KOPT-K1 (cell line): ENCODE data around the gene SPRR3.

Source experiments
- H3K27ac ChIP-seq: fragments of 200-600 bp; sonication (generic); 2 replicates; pipeline ENCODE4 v1.5.1; 2016; ENCODE audit warnings: antibody characterized with exemption, mild to moderate bottlenecking, low read depth, low read length; ENCODE audit not compliant: poor library complexity, severe bottlenecking
- H3K36me3 ChIP-seq: fragments of 200-600 bp; sonication (generic); 2 replicates; pipeline ENCODE4 v1.5.1; 2017; ENCODE audit warnings: antibody characterized with exemption, mild to moderate bottlenecking, low read length, moderate library complexity; ENCODE audit not compliant: insufficient read depth
- H3K9me3 ChIP-seq: fragments of 200-600 bp; sonication (generic); 2 replicates; pipeline ENCODE4 v1.5.1; 2017; ENCODE audit warnings: antibody characterized with exemption, low read length, mild to moderate bottlenecking; ENCODE audit not compliant: insufficient read depth, poor library complexity, severe bottlenecking

The SPRR3 gene, protein sequence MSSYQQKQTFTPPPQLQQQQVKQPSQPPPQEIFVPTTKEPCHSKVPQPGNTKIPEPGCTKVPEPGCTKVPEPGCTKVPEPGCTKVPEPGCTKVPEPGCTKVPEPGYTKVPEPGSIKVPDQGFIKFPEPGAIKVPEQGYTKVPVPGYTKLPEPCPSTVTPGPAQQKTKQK

DNA sequence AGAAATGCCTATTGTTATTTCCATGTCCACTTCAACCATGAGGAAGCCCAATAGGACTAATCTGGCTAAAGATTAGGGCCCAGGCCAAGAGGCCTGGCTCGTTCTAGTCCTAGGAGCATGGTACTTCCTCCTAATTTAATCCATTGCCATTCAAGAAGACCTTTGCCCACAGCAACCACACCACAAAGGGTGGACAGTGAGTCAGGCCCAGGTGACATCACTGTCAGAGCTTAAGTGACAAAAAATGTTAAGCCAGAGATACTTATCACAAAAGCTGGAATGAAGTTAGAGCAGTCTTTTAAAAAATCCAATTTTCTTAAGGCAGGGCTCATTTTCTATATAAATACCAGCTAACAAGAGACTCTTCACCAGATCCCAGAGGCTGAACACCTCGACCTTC, at the start of gene SPRR3:
TSS of gene SPRR3 (plus strand) at position 368 of the 400 bp plus-strand sequence. CDS start 1,272 bp downstream, outside the sequence.
- Histone ChIP-seq H3K36me3 (no peaks in the 10 kb centered on the region), H3K27ac (no peak within 1 kb of the TSS), H3K9me3 (no peaks in the 10 kb centered on the region)

- Histone ChIP-seq H3K36me3 (no peaks in the 10 kb centered on the region), H3K27ac (no peak overlapping the region), H3K9me3 (no peaks in the 10 kb centered on the region)
Measured at GRCh38 chr1:152953761-152954160, 47.8 kb upstream of the SPRR3 start.

DNA sequence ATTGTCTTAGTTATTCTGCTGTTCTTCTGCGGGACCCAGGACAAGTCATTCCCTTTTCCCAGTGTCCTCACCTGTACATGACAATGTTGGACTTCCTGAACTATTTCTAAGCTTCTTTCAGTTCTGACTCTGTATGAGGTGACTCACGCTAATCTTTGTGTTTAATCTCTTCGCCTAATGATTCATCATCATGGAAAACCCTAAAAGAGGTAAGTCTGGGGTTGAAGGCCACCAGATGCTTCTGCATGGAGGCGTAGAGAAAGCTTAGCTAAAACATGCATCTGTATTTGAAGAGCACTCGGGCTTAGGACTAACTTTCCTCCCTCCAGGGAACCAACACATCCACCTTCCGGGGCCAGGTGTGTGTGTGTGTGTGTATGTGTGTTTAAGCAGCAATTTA, 47.1 kb upstream of the SPRR3 start:
- Histone ChIP-seq H3K9me3 (no peaks in the 10 kb centered on the region), H3K27ac (no peak overlapping the region), H3K36me3 (no peaks in the 10 kb centered on the region)

DNA sequence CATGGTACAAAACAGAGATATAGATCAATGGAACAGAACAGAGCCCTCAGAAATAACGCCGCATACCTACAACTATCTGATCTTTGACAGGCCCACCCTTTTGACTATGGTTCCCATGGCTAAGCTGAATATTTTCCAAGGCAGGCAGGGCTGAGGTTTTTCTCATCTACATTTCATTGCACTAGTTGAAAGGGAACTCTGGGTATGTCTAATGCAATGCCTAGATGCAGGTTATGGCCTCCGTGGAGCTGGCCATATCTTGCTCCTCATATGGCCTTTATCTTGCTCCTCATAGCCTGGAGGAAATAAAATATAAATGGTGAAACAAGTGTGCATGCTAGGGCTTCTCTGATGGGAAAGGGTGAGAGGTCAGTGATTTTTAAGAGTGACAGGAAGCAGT, 44.0 kb upstream of the SPRR3 start:
- no peaks in the 10 kb centered on the region for H3K9me3 ChIP-seq
- no peaks in the 10 kb centered on the region for H3K36me3 ChIP-seq
- H3K27ac ChIP-seq: no peak overlapping the region

- Histone ChIP-seq H3K27ac (no peak overlapping the region), H3K9me3 (no peaks in the 10 kb centered on the region), H3K36me3 (no peaks in the 10 kb centered on the region)
Measured at GRCh38 chr1:152959273-152959672, 42.3 kb upstream of the SPRR3 start.

GRCh38 chr1:152959801-152960451, 41.6 kb upstream of the SPRR3 start:
- no peak overlapping the region for H3K27ac ChIP-seq
- H3K36me3 ChIP-seq: no peaks in the 10 kb centered on the region
- H3K9me3 ChIP-seq: no peaks in the 10 kb centered on the region

DNA sequence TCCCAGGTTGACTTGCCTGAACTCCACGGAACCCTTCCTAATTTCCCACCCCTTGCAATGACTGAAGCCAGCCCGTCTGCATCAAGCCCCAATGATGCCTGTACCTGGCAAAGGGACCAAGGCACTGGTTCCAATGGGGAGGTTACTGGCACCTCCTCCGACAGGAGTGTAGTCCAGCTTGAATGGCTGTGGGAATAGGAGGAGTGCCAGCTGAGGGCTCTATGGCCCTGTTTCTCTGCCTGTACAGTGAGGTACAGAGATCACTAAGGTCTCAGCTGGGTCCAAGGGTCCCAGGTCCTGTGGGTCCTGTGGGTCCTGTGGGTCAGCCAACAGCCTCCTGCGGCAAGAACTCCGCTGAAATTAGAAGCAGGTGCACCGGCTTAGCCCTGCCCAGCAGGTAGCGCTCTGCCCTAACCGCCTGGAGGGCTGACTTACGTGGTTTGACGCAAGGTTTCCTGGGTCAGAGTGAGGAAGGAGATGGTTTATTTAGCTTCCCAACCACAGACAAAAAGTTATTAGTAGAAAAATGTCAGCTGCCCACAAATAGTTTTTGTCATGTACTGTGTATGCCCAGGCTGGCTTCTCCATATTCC, 41.0 kb upstream of the SPRR3 start:
- Histone ChIP-seq H3K36me3 (no peaks in the 10 kb centered on the region), H3K27ac (no peak overlapping the region), H3K9me3 (no peaks in the 10 kb centered on the region)

DNA sequence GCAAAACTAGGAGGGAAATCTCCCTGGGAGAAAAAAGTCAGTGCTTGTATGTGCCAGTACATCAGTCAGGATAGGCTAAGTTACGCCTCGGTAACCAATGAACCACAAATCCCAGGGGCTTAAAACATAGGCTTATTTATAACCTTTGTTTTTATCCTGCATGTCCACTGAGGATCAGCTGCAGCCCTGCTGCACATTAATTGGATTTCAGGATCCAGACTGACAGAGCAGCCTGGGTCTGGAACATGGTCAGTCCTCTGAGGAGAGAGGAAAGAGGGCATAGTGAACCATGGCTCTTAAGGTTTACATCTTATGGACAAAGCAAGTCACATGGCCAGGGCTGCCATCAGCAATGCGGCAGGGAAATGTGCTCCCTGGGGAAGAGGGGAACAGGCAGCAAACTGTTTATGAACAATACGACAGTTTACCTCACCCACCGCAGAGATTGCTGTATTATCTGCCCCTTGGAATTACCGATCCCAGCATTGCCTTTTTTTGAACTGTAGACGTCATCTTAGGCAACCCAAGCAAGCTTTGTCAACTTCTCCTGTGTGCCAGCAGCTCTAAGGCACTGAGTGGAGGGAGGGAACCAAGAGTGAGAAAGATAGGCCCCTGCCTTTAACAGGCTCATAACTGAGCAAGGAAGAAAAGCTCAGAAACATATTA, 40.2 kb upstream of the SPRR3 start:
- no peaks in the 10 kb centered on the region for H3K9me3 ChIP-seq

DNA sequence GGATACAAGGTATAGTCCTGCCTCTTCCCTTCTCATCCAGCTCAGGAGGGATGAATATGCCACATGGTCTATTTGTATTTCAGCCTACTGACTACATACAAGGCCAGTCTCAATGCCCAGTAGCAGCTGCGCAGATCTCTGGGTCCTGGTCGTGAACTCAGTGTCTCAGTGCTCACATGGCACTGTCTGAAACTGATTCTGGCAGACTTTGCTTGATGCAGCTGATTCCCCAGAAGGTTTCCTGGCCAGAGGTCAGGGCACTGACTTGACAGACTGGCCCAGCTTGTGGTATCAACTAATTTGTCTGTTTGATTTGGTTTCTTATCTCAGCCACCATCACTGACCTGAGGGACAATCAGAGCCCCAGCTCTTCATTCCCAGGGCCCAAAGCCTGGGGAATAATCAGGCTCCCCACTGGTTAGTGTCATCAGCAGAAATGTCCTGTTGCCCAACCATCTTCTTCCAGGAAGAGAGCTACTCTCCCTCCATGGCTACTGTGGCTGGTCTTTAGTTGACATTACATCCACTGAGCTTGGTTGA, 38.6 kb upstream of the SPRR3 start:
- H3K9me3 ChIP-seq: no peaks in the 10 kb centered on the region
- H3K27ac ChIP-seq: no peak overlapping the region
- H3K36me3 ChIP-seq: no peaks in the 10 kb centered on the region

More for the DNA sequence above, 40.2 kb upstream of the SPRR3 start:
- no peak overlapping the region for H3K27ac ChIP-seq
- H3K36me3 ChIP-seq: no peaks in the 10 kb centered on the region

- H3K9me3 ChIP-seq: no peaks in the 10 kb centered on the region
- H3K36me3 ChIP-seq: no peaks in the 10 kb centered on the region
- H3K27ac ChIP-seq: no peak overlapping the region
Measured at GRCh38 chr1:152964536-152964935, 37.0 kb upstream of the SPRR3 start.

DNA sequence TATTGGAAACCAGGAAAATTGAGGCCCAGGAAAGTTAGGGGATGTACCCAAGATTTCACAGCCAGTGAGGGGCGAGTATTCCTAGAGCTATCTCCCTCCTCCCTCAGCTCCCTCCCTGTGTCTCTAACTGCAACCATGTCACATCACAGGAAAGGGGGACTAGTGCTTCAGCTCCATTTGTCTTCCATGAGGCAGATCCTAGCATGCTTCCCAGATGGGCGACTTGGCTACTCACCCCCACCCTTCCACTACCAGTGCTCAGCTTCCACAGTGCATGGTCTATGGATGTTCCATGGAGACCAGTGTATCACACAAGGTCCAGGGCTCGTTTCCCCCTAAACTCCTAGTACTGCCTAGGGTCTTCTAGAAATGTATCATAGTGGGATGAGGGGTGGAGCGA, 35.7 kb upstream of the SPRR3 start:
- no peaks in the 10 kb centered on the region for H3K9me3 ChIP-seq
- no peaks in the 10 kb centered on the region for H3K36me3 ChIP-seq
- H3K27ac ChIP-seq: no peak overlapping the region

- H3K36me3 ChIP-seq: no peaks in the 10 kb centered on the region
- no peaks in the 10 kb centered on the region for H3K9me3 ChIP-seq
- no peak overlapping the region for H3K27ac ChIP-seq
Measured at GRCh38 chr1:152967201-152967600, 34.3 kb upstream of the SPRR3 start.

- no peak overlapping the region for H3K27ac ChIP-seq
- H3K36me3 ChIP-seq: no peaks in the 10 kb centered on the region
- no peaks in the 10 kb centered on the region for H3K9me3 ChIP-seq
Measured at GRCh38 chr1:152968248-152968647, 33.3 kb upstream of the SPRR3 start.

GRCh38 chr1:152969036-152969435, 32.5 kb upstream of the SPRR3 start:
- Histone ChIP-seq H3K36me3 (no peaks in the 10 kb centered on the region), H3K9me3 (no peaks in the 10 kb centered on the region), H3K27ac (no peak overlapping the region)

DNA sequence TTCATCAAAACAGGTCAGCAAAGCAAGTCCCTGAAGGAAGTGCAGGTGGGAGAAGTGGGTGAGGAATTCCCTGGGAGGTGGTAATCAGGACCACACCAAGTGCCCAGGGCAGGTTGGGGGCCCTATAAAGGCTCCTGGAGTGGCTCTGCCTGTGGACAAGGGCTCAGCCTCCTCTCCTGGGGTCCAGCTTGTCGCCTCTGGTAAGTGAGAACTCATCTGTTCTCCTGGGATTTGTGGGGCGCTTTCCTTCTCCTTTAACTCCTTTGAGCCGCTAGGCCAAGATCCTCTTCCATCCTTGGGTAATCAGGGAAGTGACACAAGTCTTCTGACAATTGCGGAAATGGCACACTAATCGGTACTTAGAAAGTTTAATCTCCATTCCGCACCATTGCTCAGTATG, 31.1 kb upstream of the SPRR3 start, which contains the start of gene SPRR4:
TSS of gene SPRR4 (plus strand) at position 154 of the 400 bp plus-strand sequence. CDS start 1,243 bp downstream, outside the sequence.
- Histone ChIP-seq H3K9me3 (no peaks in the 10 kb centered on the region), H3K27ac (no peak within 1 kb of the TSS), H3K36me3 (no peaks in the 10 kb centered on the region)
